Duodenal mucosa (tissue), 2 donors: ENCODE data around the gene TRIOBP.
"Not testable (repeated sequence)": the region's sequence is repeated elsewhere in the genome, so short reads cannot be mapped to it uniquely, and the experiment has no call there.

Source experiments
- H3K27ac ChIP-seq: one replicate; pipeline ENCODE4 v1.7.0; 2013; ENCODE audit warnings: low read depth, low read length
- H3K27me3 ChIP-seq, 2 donors: one replicate each; pipeline ENCODE4 v1.7.0; 2013; ENCODE audit warnings: low read length in 2 of 2, control low read depth in 1 of 2; ENCODE audit not compliant: insufficient read depth in 2 of 2, control insufficient read depth in 1 of 2
- H3K36me3 ChIP-seq, 2 donors: one replicate each; pipeline ENCODE4 v1.7.0; 2013; ENCODE audit warnings: low read length in 2 of 2, control low read depth in 1 of 2; ENCODE audit not compliant: insufficient read depth in 2 of 2, control insufficient read depth in 1 of 2
- H3K4me1 ChIP-seq, 2 donors: one replicate each; pipeline ENCODE4 v1.7.0; 2013; ENCODE audit warnings: low read length in 2 of 2, control low read depth in 1 of 2; ENCODE audit not compliant: insufficient read depth in 2 of 2, control insufficient read depth in 1 of 2
- H3K4me3 ChIP-seq, 2 donors: one replicate each; pipeline ENCODE4 v1.7.0; 2013; ENCODE audit warnings: low read length in 2 of 2, low read depth in 1 of 2
- H3K9ac ChIP-seq, 2 donors: one replicate each; pipeline ENCODE4 v1.7.0; 2013; ENCODE audit warnings: low read length in 2 of 2, low read depth in 1 of 2
- H3K9me3 ChIP-seq, 2 donors: one replicate each; pipeline ENCODE4 v1.7.0; 2013; ENCODE audit warnings: low read length in 2 of 2, control low read depth in 1 of 2; ENCODE audit not compliant: control insufficient read depth in 1 of 2

TRIOBP gene

GRCh38 chr22:37696260-37696656 is 590 bp upstream of the TRIOBP start:
- H3K4me3 ChIP-seq, H3K9me3 ChIP-seq, H3K4me1 ChIP-seq, H3K27ac ChIP-seq, H3K9ac ChIP-seq, H3K27me3 ChIP-seq: not testable (repeated sequence)
- H3K36me3 ChIP-seq, result peaks cover 18 to 37% of the 10 kb centered on the region in 2 donors

GRCh38 chr22:37697538-37697835 is 639 bp downstream of the TRIOBP start:
- H3K4me1 ChIP-seq, result peaks cover 5 to 6% of the 10 kb centered on the region in 2 donors
- peaks cover 8 to 25% of the 10 kb centered on the region in 2 donors for H3K36me3 ChIP-seq
- no peak overlapping the region for H3K9ac ChIP-seq
- H3K27me3 ChIP-seq, result no peaks in the 10 kb centered on the region
- H3K9me3 ChIP-seq, result no peaks in the 10 kb centered on the region
- H3K27ac ChIP-seq, result no peak overlapping the region
- no peak overlapping the region for H3K4me3 ChIP-seq

GRCh38 chr22:37701141-37701786 is 4.4 kb downstream of the TRIOBP start:
- no peak overlapping the region for H3K9ac ChIP-seq
- no peak overlapping the region for H3K4me3 ChIP-seq
- no peaks in the 10 kb centered on the region for H3K36me3 ChIP-seq
- H3K9me3 ChIP-seq, result no peaks in the 10 kb centered on the region
- H3K4me1 ChIP-seq, result peaks cover 0 to under 1% of the 10 kb centered on the region in 2 donors
- no peaks in the 10 kb centered on the region for H3K27me3 ChIP-seq
- no peak overlapping the region for H3K27ac ChIP-seq

- no peaks in the 10 kb centered on the region for H3K9me3 ChIP-seq
- H3K9ac ChIP-seq, result no peak overlapping the region
- no peaks in the 10 kb centered on the region for H3K27me3 ChIP-seq
- H3K4me1 ChIP-seq, result no peaks in the 10 kb centered on the region
- H3K27ac ChIP-seq, result no peak overlapping the region
- no peak overlapping the region for H3K4me3 ChIP-seq
- H3K36me3 ChIP-seq, result no peaks in the 10 kb centered on the region
Observed at GRCh38 chr22:37703906-37704305, 7.1 kb downstream of the TRIOBP start.

- no peaks in the 10 kb centered on the region for H3K36me3 ChIP-seq
- H3K27ac ChIP-seq, result no peak overlapping the region
- H3K9ac ChIP-seq, result no peak overlapping the region
- no peak overlapping the region for H3K4me3 ChIP-seq
- H3K9me3 ChIP-seq, result no peaks in the 10 kb centered on the region
- H3K27me3 ChIP-seq, result no peaks in the 10 kb centered on the region
- no peaks in the 10 kb centered on the region for H3K4me1 ChIP-seq
Observed at GRCh38 chr22:37704645-37705044, 7.8 kb downstream of the TRIOBP start.

GRCh38 chr22:37705205-37705604 is 8.4 kb downstream of the TRIOBP start:
- Histone ChIP-seq H3K9ac (no peak overlapping the region), H3K4me1 (no peaks in the 10 kb centered on the region), H3K27me3 (no peaks in the 10 kb centered on the region), H3K36me3 (no peaks in the 10 kb centered on the region), H3K27ac (no peak overlapping the region), H3K9me3 (no peaks in the 10 kb centered on the region), H3K4me3 (no peak overlapping the region)

GRCh38 chr22:37708580-37709444 is 12.0 kb downstream of the TRIOBP start:
- Histone ChIP-seq H3K27me3 (no peaks in the 10 kb centered on the region), H3K4me3 (no peak overlapping the region), H3K4me1 (no peaks in the 10 kb centered on the region), H3K9ac (no peak overlapping the region), H3K9me3 (no peaks in the 10 kb centered on the region), H3K36me3 (no peaks in the 10 kb centered on the region), H3K27ac (no peak overlapping the region)

- no peaks in the 10 kb centered on the region for H3K4me1 ChIP-seq
- no peaks in the 10 kb centered on the region for H3K36me3 ChIP-seq
- no peak overlapping the region for H3K4me3 ChIP-seq
- H3K9ac ChIP-seq, result no peak overlapping the region
- H3K27me3 ChIP-seq, result no peaks in the 10 kb centered on the region
- no peak overlapping the region for H3K27ac ChIP-seq
- no peaks in the 10 kb centered on the region for H3K9me3 ChIP-seq
Observed at GRCh38 chr22:37709445-37709765, 12.6 kb downstream of the TRIOBP start.

- no peak overlapping the region for H3K9ac ChIP-seq
- no peaks in the 10 kb centered on the region for H3K4me1 ChIP-seq
- no peaks in the 10 kb centered on the region for H3K36me3 ChIP-seq
- no peak overlapping the region for H3K4me3 ChIP-seq
- no peaks in the 10 kb centered on the region for H3K27me3 ChIP-seq
- no peaks in the 10 kb centered on the region for H3K9me3 ChIP-seq
- H3K27ac ChIP-seq, result no peak overlapping the region
Observed at GRCh38 chr22:37710675-37711074, 13.8 kb downstream of the TRIOBP start.

- Histone ChIP-seq H3K36me3 (no peaks in the 10 kb centered on the region), H3K27me3 (no peaks in the 10 kb centered on the region), H3K4me3 (no peak overlapping the region), H3K9me3 (no peaks in the 10 kb centered on the region), H3K9ac (no peak overlapping the region), H3K27ac (no peak overlapping the region), H3K4me1 (no peaks in the 10 kb centered on the region)
Observed at GRCh38 chr22:37711490-37711889, 14.6 kb downstream of the TRIOBP start.
